ENCODE data around the gene ZNF839. TPM values are rescaled to one million over a fixed set of nuclear protein-coding genes. Genes with fewer than 3 reads are reported as not detected.

The ZNF839 gene
- total and polyA plus RNA-seq, 2 donors (not counting 1 experiment from before 2014, with no cell fraction given): 6.6 to 8.8 TPM

GRCh38 chr14:102318781-102319276 is 717 bp upstream of the ZNF839 start:
- H3K27me3 ChIP-seq (ENCODE audit: control insufficient read depth, insufficient read depth, low read length): no peaks in the 10 kb centered on the region
- H2AFZ ChIP-seq (ENCODE audit: low read length): peak overlapping the region; percentile 65
- no peaks in the 10 kb centered on the region for H3K36me3 ChIP-seq (ENCODE audit: control insufficient read depth, insufficient read depth, low read length)
- TF ChIP-seq CTCF (conservative IDR thresholded peaks at IDR 0.05 in 1 of 2, IDR thresholded peaks at IDR 0.05 in 1 of 2; ENCODE audit: low read depth in 1 of 2, low read length in 2 of 2) (no peak), EZH2 (IDR thresholded peaks at IDR 0.05; ENCODE audit: low read length, missing control alignments) (no peak)
- peak overlapping the region; percentile 91 for H3K4me2 ChIP-seq (ENCODE audit: extremely low read depth, insufficient read depth, low read length)
- H3K9ac ChIP-seq (ENCODE audit: insufficient read depth, low read length): peak overlapping the region; percentile 87
- H3K9me3 ChIP-seq (ENCODE audit: control insufficient read depth, insufficient read depth, low read depth, low read length): no peaks in the 10 kb centered on the region
- H3K79me2 ChIP-seq (ENCODE audit: control insufficient read depth, insufficient read depth, low read length): peaks cover 4% of the 10 kb centered on the region
- peak overlapping the region; percentile 90 for H3K27ac ChIP-seq (ENCODE audit: insufficient read depth, low read length)
- H3K4me1 ChIP-seq (ENCODE audit: control insufficient read depth, extremely low read depth, insufficient read depth, low read length): peaks cover 7% of the 10 kb centered on the region
- H3K4me3 ChIP-seq (replicated peaks in 1 of 4; ENCODE audit: control extremely low read depth in 1 of 4, insufficient read depth in 1 of 4, low read depth in 3 of 4, low read length in 4 of 4): peak overlapping the region; percentile 61 to 92 (median 77)
- no peaks in the 10 kb centered on the region for H4K20me1 ChIP-seq (ENCODE audit: control insufficient read depth, extremely low read depth, insufficient read depth, low read length)
- no peak for DNase-seq (ENCODE audit: low read depth in 2 of 2)

- no peaks in the 10 kb centered on the region for H4K20me1 ChIP-seq (ENCODE audit: control insufficient read depth, extremely low read depth, insufficient read depth, low read length)
- no peaks in the 10 kb centered on the region for H3K9me3 ChIP-seq (ENCODE audit: control insufficient read depth, insufficient read depth, low read depth, low read length)
- TF ChIP-seq EZH2 (IDR thresholded peaks at IDR 0.05; ENCODE audit: low read length, missing control alignments): no peak
- TF ChIP-seq CTCF (conservative IDR thresholded peaks at IDR 0.05 in 1 of 2, IDR thresholded peaks at IDR 0.05 in 1 of 2; ENCODE audit: low read depth in 1 of 2, low read length in 2 of 2): no peak
- no peaks in the 10 kb centered on the region for H3K36me3 ChIP-seq (ENCODE audit: control insufficient read depth, insufficient read depth, low read length)
- H2AFZ ChIP-seq (ENCODE audit: low read length): peak overlapping the region; percentile 22
- peak overlapping the region; percentile 60 to 87 (median 67) for H3K4me3 ChIP-seq (replicated peaks in 1 of 4; ENCODE audit: control extremely low read depth in 1 of 4, insufficient read depth in 1 of 4, low read depth in 3 of 4, low read length in 4 of 4)
- peak overlapping the region; percentile 77 for H3K4me2 ChIP-seq (ENCODE audit: extremely low read depth, insufficient read depth, low read length)
- peaks cover 4% of the 10 kb centered on the region for H3K79me2 ChIP-seq (ENCODE audit: control insufficient read depth, insufficient read depth, low read length)
- H3K27ac ChIP-seq (ENCODE audit: insufficient read depth, low read length): peak overlapping the region; percentile 81
- peak; percentile 46 to 62 for DNase-seq (ENCODE audit: low read depth in 2 of 2)
- H3K9ac ChIP-seq (ENCODE audit: insufficient read depth, low read length): peak overlapping the region; percentile 87
- H3K27me3 ChIP-seq (ENCODE audit: control insufficient read depth, insufficient read depth, low read length): no peaks in the 10 kb centered on the region
- H3K4me1 ChIP-seq (ENCODE audit: control insufficient read depth, extremely low read depth, insufficient read depth, low read length): peaks cover 7% of the 10 kb centered on the region
These were observed 601 bp downstream of the ZNF839 start for GRCh38 chr14:102320033-102320660.

- peak overlapping the region; percentile 60 to 87 (median 67) for H3K4me3 ChIP-seq (replicated peaks in 1 of 4; ENCODE audit: control extremely low read depth in 1 of 4, insufficient read depth in 1 of 4, low read depth in 3 of 4, low read length in 4 of 4)
- DNase-seq (ENCODE audit: low read depth in 2 of 2): no peak
- H3K9me3 ChIP-seq (ENCODE audit: control insufficient read depth, insufficient read depth, low read depth, low read length): no peaks in the 10 kb centered on the region
- H3K4me1 ChIP-seq (ENCODE audit: control insufficient read depth, extremely low read depth, insufficient read depth, low read length): peaks cover 6% of the 10 kb centered on the region
- H3K27ac ChIP-seq (ENCODE audit: insufficient read depth, low read length): peak overlapping the region; percentile 81
- no peaks in the 10 kb centered on the region for H3K27me3 ChIP-seq (ENCODE audit: control insufficient read depth, insufficient read depth, low read length)
- no peak for TF ChIP-seq EZH2 (IDR thresholded peaks at IDR 0.05; ENCODE audit: low read length, missing control alignments)
- TF ChIP-seq CTCF (conservative IDR thresholded peaks at IDR 0.05 in 1 of 2, IDR thresholded peaks at IDR 0.05 in 1 of 2; ENCODE audit: low read depth in 1 of 2, low read length in 2 of 2): no peak
- no peaks in the 10 kb centered on the region for H3K36me3 ChIP-seq (ENCODE audit: control insufficient read depth, insufficient read depth, low read length)
- H4K20me1 ChIP-seq (ENCODE audit: control insufficient read depth, extremely low read depth, insufficient read depth, low read length): no peaks in the 10 kb centered on the region
- no peak overlapping the region for H3K9ac ChIP-seq (ENCODE audit: insufficient read depth, low read length)
- peaks cover 4% of the 10 kb centered on the region for H3K79me2 ChIP-seq (ENCODE audit: control insufficient read depth, insufficient read depth, low read length)
- no peak overlapping the region for H2AFZ ChIP-seq (ENCODE audit: low read length)
- peak overlapping the region; percentile 77 for H3K4me2 ChIP-seq (ENCODE audit: extremely low read depth, insufficient read depth, low read length)
These were observed 1.3 kb downstream of the ZNF839 start for GRCh38 chr14:102320671-102321455.
